ENCODE measurements around the gene PHC3. TPM values are rescaled to one million over a fixed set of nuclear protein-coding genes. Genes with fewer than 3 reads are reported as not detected.
"Not testable (repeated sequence)": the region's sequence is repeated elsewhere in the genome, so short reads cannot be mapped to it uniquely, and the experiment has no call there.

The PHC3 gene, protein sequence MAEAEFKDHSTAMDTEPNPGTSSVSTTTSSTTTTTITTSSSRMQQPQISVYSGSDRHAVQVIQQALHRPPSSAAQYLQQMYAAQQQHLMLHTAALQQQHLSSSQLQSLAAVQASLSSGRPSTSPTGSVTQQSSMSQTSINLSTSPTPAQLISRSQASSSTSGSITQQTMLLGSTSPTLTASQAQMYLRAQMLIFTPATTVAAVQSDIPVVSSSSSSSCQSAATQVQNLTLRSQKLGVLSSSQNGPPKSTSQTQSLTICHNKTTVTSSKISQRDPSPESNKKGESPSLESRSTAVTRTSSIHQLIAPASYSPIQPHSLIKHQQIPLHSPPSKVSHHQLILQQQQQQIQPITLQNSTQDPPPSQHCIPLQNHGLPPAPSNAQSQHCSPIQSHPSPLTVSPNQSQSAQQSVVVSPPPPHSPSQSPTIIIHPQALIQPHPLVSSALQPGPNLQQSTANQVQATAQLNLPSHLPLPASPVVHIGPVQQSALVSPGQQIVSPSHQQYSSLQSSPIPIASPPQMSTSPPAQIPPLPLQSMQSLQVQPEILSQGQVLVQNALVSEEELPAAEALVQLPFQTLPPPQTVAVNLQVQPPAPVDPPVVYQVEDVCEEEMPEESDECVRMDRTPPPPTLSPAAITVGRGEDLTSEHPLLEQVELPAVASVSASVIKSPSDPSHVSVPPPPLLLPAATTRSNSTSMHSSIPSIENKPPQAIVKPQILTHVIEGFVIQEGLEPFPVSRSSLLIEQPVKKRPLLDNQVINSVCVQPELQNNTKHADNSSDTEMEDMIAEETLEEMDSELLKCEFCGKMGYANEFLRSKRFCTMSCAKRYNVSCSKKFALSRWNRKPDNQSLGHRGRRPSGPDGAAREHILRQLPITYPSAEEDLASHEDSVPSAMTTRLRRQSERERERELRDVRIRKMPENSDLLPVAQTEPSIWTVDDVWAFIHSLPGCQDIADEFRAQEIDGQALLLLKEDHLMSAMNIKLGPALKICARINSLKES
- 10 to 100 TPM; 44.3 to 50.6 TPM for total RNA-seq

DNA sequence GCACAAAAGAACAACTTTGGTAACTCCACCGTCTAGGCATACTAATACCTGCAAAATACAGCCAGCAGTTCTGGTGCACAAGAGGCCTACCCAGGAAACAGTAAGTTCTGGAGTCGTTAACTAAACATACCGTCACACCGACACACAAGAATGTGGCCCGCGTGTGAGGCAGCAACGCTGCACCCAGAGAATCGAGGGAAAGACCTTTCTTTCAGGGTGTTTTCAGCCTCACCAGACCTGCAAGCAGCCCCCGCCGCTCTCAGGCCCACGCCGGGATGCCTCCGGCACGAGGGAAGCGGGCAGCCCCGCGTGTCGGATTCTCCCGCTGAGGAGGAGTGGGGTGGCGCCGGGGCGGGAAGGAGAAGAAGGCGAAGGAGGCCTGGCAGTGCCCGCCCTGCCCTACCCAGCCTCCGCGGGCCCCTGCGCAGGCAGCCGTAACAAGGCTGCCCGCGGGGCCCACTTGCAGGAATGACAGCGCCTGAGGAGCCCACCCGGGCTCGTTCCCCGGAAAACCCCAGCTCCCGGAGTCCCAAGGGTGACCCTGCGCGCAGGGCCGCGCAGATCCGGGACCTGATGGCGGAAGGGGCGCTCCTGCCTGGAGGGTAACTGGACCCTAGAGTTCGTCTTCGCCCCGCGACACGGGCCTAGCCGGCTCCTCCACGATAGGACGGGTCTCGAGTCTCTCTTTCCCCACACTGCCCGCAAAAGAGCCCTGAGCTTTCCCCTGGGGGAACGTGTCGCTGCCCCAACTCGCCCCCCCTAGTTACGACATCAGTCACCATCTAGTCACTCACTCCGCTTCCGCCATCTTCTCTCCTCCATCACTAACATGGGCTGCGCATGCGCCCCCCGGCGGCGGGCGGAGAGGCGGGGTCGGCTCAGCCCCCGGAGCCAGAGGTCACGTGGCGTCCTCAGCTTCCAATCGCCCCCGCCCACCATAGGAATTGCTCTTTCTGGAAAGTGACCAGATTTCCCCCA lies at the start of gene PHC3:
TSS of gene PHC3 (minus strand) at position 826 of the 978 bp plus-strand sequence. CDS start at position 808, 18 bp downstream.
- CTCF ChIA-PET, result interaction anchor here (0.6 to 1.2 kb wide), 6 partner anchors 9 to 424 kb away, joined by 3 to 4 read pairs (median 3); partner anchors contain the start of genes LRRC34 and LRRIQ4
- POLR2A ChIA-PET, result interaction anchor here (0.6 to 2.8 kb wide), 6 partner anchors 9 to 688 kb away, joined by 3 to 15 read pairs (median 4); partner anchors contain the start of gene SKIL

DNA sequence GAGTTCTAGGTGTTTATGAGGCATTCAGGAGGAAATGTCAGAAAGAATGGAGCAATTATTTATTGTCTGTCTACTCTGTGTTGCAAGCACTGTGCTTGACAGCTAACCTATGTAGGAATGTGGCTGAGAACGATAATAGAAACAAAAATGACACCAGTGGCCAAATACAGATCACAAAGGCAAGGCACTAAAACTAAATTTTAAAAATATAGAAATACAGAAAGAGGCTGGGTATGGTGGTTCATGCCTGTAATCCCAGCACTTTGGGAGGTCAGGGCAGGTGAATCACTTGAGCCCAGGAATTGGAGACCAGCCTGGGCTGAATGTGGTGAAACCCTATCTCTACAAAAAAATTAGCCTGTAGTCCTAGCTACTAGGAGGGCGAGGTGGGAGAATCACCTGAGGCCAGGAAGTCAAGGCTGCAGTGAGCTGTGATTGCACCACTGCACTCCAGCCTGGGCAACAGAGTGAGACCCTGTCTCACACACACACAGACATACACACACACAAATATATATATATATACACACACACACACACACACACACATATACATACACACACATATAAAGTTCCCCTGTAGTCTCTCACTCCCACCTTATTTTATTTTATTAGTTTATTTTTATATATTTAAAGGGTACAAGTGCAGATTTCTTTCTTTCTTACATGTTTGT lies 46.7 kb upstream of the PHC3 start:
- CTCF ChIA-PET, result no interaction called here
- POLR2A ChIA-PET, result no interaction called here

DNA sequence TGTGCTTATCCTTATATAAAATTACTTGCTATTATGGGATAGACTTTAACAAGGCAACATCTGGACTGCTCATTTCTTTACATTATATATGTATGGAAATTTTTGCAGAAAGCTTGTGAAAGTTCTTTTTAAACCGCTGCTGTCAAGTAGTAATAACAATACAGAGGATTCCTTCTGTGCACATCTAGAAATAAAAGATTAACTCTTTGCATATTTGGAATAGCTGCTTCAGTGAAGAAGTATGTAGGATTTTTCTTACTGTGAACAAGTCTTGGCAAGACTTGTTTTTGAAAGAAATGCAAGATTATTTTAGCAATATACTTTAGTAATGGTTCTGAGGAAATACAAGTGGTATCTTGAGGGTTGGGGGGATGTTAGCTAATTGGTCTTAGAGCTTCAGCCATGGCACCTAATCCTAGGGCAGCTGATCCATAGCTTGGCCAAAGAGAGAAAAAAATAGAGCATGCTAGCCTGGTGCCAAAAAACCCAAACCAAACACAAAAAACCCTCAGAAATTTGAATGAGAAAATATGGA lies 45.0 kb upstream of the PHC3 start:
- CTCF ChIA-PET, result no interaction called here
- POLR2A ChIA-PET, result interaction anchor here (0.6 kb wide), 1 partner anchor 25 kb away, joined by 3 read pairs; no protein-coding TSS in a partner anchor

DNA sequence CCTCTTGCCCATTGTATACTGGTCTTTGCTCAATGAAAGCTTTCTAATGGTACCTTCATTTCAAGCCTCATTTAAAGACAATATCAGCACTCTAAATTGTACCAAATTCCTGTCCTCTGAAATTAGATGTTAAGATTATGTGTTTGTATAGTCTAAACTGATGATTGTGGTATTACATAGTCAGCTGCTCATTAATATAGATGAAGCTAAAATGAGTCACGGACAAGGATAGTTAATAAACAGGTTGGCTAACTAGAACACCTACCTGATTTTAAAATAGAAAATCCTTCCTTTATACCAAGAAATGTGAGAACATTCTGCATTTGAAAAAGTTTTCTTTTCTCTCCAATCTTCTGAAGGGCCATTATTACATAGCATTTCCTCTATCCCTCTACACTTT lies 43.6 kb upstream of the PHC3 start:
- POLR2A ChIA-PET, result no interaction called here
- CTCF ChIA-PET, result interaction anchor here (1.3 kb wide), 1 partner anchor 50 kb away, joined by 3 read pairs; no protein-coding TSS in a partner anchor

DNA sequence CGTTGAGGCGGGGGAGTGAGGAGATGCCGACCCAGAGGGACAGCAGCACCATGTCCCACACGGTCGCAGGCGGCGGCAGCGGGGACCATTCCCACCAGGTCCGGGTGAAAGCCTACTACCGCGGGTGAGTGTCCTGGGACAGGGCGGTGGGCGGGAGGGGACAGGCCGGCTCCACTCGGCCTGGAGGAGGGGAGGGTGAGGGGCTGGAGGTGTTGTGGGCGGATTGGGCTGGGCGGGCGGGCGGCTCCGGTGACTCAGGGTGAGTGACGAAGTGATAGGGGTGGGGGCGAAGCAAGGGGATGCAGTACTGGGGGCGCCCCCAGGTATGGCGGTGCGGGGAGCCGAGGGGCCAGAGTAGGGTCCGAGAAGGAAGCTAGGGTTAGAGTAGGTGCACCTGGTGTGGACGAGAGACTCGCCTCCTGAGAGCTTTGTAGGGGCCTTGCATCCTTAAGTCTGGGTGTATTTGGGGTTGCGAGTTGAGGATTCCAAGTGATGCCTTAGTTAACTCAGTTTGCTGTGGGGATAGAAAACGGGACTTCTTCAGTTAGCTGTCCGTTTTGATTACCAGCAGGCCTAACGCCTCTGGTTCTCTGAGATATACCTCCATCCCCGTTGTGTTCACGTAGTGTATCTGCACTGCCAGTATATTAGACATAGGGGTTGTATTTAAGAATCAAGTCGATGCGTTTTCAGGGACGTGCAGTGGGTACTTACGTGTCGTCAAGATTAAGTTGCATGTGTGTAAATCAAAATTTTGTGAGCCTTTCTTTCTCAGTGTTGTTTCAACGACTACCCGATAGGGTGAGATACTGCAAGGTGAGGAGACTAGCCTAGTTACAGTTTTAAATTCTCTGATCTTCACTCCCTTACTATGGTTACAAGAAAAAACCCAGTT lies 41.4 kb upstream of the PHC3 start:
- POLR2A ChIA-PET, result interaction anchor here (0.5 to 0.8 kb wide), 3 partner anchors 42 to 174 kb away, joined by 3 to 10 read pairs (median 4); partner anchors contain the start of gene PHC3
- CTCF ChIA-PET, result interaction anchor here (1.3 kb wide), 1 partner anchor 33 kb away, joined by 3 read pairs; no protein-coding TSS in a partner anchor

DNA sequence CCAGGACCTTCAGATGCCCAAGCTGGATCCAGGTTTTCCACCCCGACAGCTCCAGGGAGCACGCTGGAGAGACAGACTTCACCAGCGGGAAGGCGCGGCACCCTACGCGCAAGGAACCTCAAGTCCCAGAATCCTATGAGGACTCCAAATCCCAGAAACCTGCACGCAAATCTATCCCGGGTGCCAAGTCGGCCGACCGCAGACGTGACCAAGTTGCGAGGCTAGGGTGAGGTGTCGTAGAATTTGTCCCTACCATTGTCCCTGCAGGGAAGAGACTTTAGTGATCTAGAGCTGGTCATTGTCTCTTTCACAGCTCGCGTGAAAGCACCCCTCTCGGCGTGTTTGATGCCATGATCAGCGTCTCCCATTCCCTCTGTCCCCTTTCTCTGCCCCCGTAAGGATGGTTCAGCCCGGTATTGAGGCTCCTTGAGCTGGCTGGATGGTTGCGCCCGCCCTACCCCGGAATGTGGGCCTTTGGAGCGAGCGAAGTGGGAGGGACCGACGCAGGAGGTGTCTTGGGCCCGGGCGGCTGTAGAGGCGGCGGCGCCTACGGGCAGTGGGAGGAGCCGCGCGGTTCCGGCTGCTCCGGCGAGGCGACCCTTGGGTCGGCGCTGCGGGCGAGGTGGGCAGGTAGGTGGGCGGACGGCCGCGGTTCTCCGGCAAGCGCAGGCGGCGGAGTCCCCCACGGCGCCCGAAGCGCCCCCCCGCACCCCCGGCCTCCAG lies 40.6 kb upstream of the PHC3 start, which contains the start of gene PRKCI:
TSS of gene PRKCI (plus strand) at position 501 of the 723 bp plus-strand sequence. CDS start 246 bp downstream, outside the sequence.
- ChIA-PET CTCF (interaction anchor here (0.6 to 1.3 kb wide), 2 partner anchors 32 to 183 kb away, joined by 3 read pairs; no protein-coding TSS in a partner anchor), POLR2A (interaction anchor here (0.5 kb wide), 1 partner anchor 175 kb away, joined by 10 read pairs; no protein-coding TSS in a partner anchor)

DNA sequence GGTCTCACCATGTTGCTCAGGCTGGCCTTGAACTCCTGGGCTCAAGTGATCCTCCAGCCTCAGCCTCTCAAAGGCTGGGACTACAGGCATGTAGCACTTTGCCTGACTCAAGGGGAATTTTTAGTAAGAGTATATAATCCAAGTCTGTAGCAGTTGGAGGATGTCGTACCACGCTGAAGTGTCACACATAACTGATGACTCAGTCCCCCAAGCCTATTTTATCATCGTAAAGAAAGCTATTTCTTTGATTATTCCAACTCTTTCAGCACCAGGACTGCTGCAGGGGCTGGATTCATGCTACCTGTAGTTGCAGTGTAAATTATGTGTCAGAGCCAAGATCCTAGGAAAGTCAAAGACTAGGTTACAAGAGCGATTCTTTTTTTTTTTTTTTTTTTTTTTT lies 39.3 kb upstream of the PHC3 start:
- ChIA-PET POLR2A (interaction anchor here (0.6 kb wide), 1 partner anchor 30 kb away, joined by 5 read pairs; no protein-coding TSS in a partner anchor), CTCF (no interaction called here)

DNA sequence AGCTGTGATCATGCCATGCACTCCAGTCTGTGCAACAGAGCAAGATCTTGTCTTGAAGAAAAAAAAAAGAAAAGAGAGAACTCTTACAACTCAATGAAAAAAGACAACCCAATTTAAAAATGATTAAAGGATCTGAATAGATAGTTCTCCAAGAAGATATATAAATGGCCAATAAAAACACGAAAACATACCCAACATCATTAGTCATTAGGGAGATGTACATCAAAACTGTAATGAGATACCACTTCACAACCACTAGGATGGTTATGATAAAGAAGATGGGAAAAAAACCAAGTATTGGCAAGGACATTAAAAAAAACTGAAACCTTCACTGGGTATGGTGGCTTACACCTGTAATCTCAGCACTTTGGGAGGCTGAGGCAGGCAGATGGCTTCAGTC lies 38.3 kb upstream of the PHC3 start:
- POLR2A ChIA-PET, result no interaction called here
- CTCF ChIA-PET, result interaction anchor here (0.7 kb wide), 1 partner anchor 31 kb away, joined by 3 read pairs; no protein-coding TSS in a partner anchor

DNA sequence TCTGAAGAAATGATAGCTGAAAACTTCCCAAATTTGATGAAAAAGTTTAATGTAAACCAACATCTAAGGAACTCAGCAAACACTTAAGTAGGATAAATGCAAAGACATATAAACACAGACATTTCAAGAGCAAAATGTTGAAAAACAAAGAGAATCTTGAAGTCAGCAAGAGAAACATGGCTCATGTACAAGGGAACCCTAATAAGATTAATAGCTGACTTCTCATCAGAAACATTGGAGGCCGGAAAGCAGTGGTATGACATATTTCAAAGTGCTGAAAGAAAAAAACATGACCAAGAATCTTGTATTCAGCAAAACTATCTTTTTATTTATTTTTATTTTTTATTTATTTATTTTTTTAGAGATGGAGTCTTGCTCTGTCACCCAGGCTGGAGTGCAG lies 30.1 kb upstream of the PHC3 start:
- POLR2A ChIA-PET, result no interaction called here
- CTCF ChIA-PET, result no interaction called here

DNA sequence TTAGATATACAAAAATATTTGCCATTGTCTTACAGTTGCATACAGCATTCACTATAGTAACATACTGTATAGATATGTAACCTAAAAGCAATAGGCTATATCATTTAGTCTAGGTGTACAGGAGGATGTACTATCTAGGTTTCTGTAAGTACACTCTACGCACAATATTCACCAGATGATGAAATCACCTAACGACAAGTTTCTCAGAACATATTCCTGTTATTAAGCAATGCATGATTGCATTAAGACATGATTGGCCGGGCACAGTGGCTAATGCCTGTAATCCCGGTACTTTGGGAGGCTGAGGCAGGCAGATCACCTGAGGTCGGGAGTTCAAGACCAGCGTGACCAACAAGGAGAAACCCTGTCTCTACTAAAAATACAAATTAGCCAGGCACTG lies 26.2 kb upstream of the PHC3 start:
- CTCF ChIA-PET, result no interaction called here
- POLR2A ChIA-PET, result no interaction called here

DNA sequence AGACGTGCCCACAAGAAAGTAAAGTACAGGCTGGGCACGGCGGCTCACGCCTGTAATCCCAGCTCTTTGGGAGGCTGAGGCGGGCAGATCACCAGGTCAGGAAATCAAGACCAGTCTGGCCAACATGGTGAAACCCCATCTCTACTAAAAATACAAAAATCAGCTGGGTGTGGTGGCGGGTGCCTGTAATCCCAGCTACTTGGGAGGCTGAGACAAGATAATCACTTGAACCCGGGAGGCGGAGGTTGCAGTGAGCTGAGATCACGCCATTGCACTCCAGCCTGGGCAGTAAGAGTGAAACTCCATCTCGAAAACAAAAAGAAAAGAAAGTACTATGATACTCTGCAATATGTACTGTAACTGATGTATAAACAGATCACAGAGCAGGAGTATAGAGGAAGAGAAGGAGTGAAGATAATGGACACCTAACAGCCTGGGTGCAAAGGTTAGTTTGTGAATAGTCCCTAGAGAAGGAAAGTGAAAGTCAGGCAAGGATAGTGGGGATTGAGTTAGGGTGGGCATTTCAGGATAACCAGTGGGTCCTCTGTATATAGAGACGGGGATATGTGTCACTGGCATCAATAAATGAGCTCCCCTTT lies 24.7 kb upstream of the PHC3 start:
- CTCF ChIA-PET, result interaction anchor here (0.6 kb wide), 1 partner anchor 164 kb away, joined by 3 read pairs; no protein-coding TSS in a partner anchor
- POLR2A ChIA-PET, result not testable (repeated sequence)

DNA sequence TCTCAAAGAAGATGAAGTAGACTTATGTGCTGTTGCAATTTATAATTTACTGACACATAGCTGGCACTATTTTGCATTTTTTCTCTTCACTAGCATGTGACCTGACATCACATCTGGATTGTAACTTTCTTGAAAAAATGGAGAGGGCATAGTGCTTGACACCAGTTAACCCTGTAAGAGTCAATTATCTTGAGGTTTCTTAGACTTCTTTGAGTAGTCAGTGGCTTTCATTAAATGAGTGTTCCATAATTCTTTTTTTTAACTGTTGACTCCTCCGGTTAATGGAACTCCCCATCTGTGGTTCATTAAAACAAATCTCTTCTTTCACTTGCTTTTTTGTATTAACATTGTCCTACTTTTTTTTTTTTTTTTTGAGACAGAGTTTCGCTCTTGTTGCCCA lies 23.8 kb upstream of the PHC3 start:
- CTCF ChIA-PET, result no interaction called here
- POLR2A ChIA-PET, result no interaction called here

DNA sequence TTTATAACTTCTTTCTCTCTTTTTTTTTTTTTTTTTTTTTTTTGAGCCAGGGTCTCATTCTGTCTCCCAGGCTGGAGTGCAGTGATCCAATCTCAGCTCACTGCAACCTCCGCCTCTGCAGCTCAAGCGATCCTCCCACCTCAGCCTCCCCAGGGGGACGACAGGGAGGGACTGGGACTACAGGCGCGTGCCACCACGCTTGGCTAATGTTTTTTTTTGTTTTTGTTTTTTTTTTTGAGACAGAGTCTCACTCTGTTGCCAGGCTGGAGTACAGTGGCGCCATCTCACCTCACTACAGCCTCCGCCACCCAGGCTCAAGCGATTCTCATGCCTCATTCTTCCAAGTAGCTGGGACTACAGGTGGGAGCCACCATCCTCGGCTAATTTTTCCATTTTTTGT lies 23.0 kb upstream of the PHC3 start:
- POLR2A ChIA-PET, result no interaction called here
- CTCF ChIA-PET, result interaction anchor here (0.6 kb wide), 2 partner anchors 30 to 383 kb away, joined by 3 read pairs; no protein-coding TSS in a partner anchor

DNA sequence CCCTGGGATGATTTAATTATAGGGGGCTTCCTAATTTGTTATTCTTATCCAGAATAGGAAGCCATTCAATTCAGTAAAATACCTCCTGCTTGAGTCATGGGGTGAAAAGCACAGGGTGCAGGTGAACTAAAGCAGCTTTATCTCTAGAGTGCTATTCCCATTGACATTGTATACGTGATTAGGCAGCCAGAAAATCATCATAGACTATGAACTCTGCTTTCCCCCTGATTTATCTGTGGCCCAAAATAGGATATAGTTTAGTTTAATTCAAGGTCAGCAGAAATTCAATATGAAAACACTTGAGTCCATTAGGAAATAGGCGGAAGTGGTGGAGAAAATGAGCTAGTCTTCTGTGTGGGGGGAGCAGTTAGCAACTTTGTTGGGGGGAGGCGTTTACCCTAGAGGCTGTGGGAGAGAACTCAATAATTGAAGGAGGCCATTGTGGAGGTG lies 22.5 kb upstream of the PHC3 start:
- ChIA-PET CTCF (interaction anchor here (0.6 kb wide), 1 partner anchor 382 kb away, joined by 3 read pairs; no protein-coding TSS in a partner anchor), POLR2A (interaction anchor here (0.6 kb wide), 1 partner anchor 32 kb away, joined by 6 read pairs; no protein-coding TSS in a partner anchor)

DNA sequence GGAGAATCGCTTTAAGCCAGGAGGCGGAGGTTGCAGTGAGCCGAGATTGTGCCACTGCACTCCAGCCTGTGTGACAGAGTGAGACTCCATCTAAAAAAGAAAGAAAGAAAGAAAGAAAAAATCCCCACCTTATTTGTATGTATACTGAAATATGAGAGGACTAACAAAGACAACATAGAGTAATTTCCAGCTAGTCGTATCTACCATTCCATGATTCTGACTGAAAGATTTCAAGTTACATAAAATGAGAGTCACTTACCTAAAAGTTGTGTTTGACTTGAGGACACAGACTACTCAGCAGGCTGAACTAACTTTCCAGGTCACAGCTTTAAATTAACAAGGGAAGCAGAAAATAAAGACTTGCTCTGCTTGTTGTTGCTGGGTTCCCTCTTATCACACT lies 21.9 kb upstream of the PHC3 start:
- CTCF ChIA-PET, result no interaction called here
- POLR2A ChIA-PET, result no interaction called here
